PC-9 (cell line): ENCODE measurements around the gene ALDH1A3. TPM values are rescaled to one million over a fixed set of nuclear protein-coding genes. Genes with fewer than 3 reads are reported as not detected.

ENCODE experiments used
- total RNA-seq: library from RNA; stranded (reverse); gene quantifications from 2 replicates; pipeline ENCODE4 v1.2.3, GENCODE V29; 2021

Gene ALDH1A3
- total RNA-seq, 1 experiment from 2014 or later = 469 TPM

Other genes with a start within 250 kb of the ALDH1A3 start
- gene LRRK1, start 39.5 kb downstream of the ALDH1A3 start, total RNA-seq = 15.7 and 22.4 TPM in 2 replicates